BLaER1 treated with 17β-estradiol and CSF1 and Interleukin-3, amounts not matched to agents 10 nM and 100 nM (cell line): ENCODE results near the gene CIAO2B.
A peak's percentile ranks its signal among the peaks of the same experiment; 100 is the strongest.

Experiments used
- H3K27ac ChIP-seq, 11 experiments: shearing (Covaris generic); formaldehyde crosslinking; 2 replicates each; pipeline ENCODE4 v1.8.1; 2022
- H3K27me3 ChIP-seq, 11 experiments: shearing (Covaris generic); formaldehyde crosslinking; 2 replicates each; pipeline ENCODE4 v1.8.1; 2022
- H3K36me3 ChIP-seq, 11 experiments: shearing (Covaris generic); formaldehyde crosslinking; 2 replicates each; pipeline ENCODE4 v1.8.1; 2022
- H3K4me1 ChIP-seq, 10 experiments: shearing (Covaris generic); formaldehyde crosslinking; 2 replicates each; pipeline ENCODE4 v1.8.1; 2022
- H3K4me2 ChIP-seq, 11 experiments: shearing (Covaris generic); formaldehyde crosslinking; 2 replicates each; pipeline ENCODE4 v1.8.1; 2022
- H3K4me3 ChIP-seq, 10 experiments: shearing (Covaris generic); formaldehyde crosslinking; 2 replicates each; pipeline ENCODE4 v1.8.1; 2022
- H3K9ac ChIP-seq, 11 experiments: shearing (Covaris generic); formaldehyde crosslinking; 2 replicates each; pipeline ENCODE4 v1.8.1; 2022
- H3K9me3 ChIP-seq, 11 experiments: shearing (Covaris generic); formaldehyde crosslinking; replicated peaks in 1 of 11; 2 replicates each; pipeline ENCODE4 v1.8.1; 2022
- H4K20me1 ChIP-seq, 11 experiments: shearing (Covaris generic); formaldehyde crosslinking; 2 replicates each; pipeline ENCODE4 v1.8.1; 2022
- Cebpa-rat ChIP-seq, 11 experiments: shearing (Covaris generic); IDR thresholded peaks; 2 replicates each; pipeline ENCODE4 v1.8.1; 2022

Gene CIAO2B

DNA sequence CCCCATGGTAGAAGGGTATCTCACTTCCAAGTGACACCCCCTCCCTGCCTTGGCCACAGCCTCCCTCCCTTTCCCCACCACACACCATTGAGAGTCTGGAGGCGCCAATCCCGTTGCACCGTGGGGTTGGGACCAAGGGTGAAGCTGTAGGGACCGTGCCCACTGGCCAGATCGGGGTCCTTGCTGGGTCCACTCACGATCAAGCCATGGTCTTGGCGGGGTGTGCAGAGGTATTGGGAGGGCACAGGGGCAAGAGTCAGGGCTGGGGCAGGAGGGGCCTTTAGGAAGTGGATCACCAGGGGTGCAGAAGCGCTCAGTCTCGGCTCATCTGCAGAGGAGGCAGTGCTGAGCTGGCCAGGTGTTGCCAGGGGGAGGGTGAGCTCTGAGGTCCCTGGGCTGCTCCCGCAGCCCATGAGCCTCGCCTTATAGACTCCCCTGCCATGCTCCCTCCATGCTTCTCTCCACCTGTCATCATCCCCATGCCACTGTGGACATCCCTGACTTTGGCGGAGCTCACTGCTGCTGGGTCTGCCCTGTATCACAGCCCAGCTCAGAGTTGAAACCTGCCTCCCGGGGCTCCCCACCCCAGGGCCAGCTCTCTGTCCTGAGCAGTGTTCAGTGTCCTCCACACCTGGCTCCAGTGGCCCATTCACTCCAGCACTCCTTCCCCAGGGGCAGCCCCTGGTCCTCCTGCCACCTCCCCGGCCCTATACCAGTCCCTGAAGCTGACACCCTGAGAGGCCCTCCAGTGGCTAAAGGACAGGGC is 23.8 kb downstream of the CIAO2B start:
- no peaks in the 10 kb centered on the region for H3K36me3 ChIP-seq
- H4K20me1 ChIP-seq: peaks cover 0 to 13% (median 0%) of the 10 kb centered on the region in 11 experiments; a peak in 3 of 22 replicates
- no peaks in the 10 kb centered on the region for H3K27me3 ChIP-seq
- no peak overlapping the region for H3K9ac ChIP-seq
- no peak overlapping the region; a peak in 1 of 22 replicates for H3K4me2 ChIP-seq
- no peak for TF ChIP-seq Cebpa-rat (IDR thresholded peaks at IDR 0.05)
- H3K4me1 ChIP-seq: peaks cover 0 to 33% (median 9%) of the 10 kb centered on the region in 10 experiments; a peak in 13 of 20 replicates
- no peaks in the 10 kb centered on the region for H3K9me3 ChIP-seq
- no peak overlapping the region for H3K27ac ChIP-seq
- no peak overlapping the region for H3K4me3 ChIP-seq

DNA sequence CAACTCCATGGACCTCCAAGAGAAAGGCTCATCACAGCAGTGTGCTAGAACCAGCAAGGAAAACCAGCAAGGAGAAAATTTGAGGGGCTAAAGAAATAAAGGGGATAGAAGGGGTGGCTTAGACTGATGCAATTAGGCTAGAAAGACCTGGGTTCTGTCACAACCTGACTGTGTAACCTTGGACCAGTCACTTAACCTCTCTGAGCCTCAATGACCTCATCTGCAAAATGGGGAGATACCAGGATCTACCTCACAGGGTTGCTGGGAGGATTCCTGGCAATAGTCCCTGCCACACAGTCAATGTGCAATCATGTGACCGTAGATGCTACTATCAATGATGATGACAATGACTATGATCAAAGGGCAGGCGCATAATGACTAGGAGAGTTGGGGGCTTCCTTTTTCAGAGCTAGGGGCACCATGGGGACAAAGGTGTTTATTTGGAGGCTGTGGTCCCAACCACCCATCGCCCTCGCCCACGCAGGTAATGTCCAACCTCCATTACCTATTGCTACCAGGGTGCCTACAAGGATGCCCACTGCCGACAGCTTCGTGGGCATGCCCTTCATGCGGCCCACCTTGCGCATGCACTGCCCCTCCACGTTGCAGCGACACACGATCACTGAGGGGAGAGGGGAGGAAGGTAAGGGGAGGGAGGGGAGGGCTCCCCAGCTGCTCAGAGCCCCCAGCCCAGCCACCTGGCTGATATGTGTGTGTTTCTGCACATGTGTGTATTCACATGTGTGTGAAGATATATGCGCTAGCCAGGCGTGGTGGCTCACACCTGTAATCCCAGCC is 25.2 kb downstream of the CIAO2B start:
- no peaks in the 10 kb centered on the region for H3K9me3 ChIP-seq
- no peak overlapping the region for H3K4me3 ChIP-seq
- H3K4me1 ChIP-seq: peaks cover 5 to 46% (median 22%) of the 10 kb centered on the region in 10 experiments
- TF ChIP-seq Cebpa-rat (IDR thresholded peaks at IDR 0.05): no peak
- H4K20me1 ChIP-seq: peaks cover 0 to 13% (median 0%) of the 10 kb centered on the region in 11 experiments; a peak in 3 of 22 replicates
- peak overlapping the region in 3 of 11 experiments; percentile 2 to 27 (median 16); a peak in 3 of 22 replicates for H3K4me2 ChIP-seq
- no peaks in the 10 kb centered on the region for H3K27me3 ChIP-seq
- no peak overlapping the region for H3K27ac ChIP-seq
- no peaks in the 10 kb centered on the region for H3K36me3 ChIP-seq
- H3K9ac ChIP-seq: no peak overlapping the region

DNA sequence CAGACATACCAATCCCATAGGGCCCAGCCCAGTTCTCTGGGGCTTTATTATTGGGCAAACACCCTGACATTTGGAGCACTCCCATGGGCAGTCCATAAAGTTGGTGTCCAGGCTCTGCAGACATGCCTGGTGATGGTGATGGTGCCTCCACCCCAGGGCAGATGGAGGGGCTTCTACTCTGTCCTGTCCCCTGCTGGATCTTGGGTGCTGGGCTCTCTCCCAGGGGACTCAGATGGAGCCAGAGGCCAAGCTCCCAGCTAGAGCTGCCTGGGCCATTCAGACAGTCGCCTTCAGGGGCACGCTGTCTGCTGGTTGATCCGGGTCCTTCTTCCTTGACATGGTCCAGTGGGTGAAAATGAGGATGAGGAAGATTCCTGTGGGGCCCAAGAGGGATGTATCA is 26.1 kb downstream of the CIAO2B start:
- no peak for TF ChIP-seq Cebpa-rat (IDR thresholded peaks at IDR 0.05)
- H3K27ac ChIP-seq: no peak overlapping the region
- H3K9me3 ChIP-seq: no peaks in the 10 kb centered on the region
- no peak overlapping the region for H3K9ac ChIP-seq
- H3K36me3 ChIP-seq: no peaks in the 10 kb centered on the region
- H3K4me3 ChIP-seq: no peak overlapping the region
- H4K20me1 ChIP-seq: peaks cover 0 to 13% (median 0%) of the 10 kb centered on the region in 11 experiments; a peak in 3 of 22 replicates
- H3K4me1 ChIP-seq: peaks cover 14 to 54% (median 31%) of the 10 kb centered on the region in 10 experiments
- no peaks in the 10 kb centered on the region for H3K27me3 ChIP-seq
- peak overlapping the region in 6 of 11 experiments; percentile 2 to 30 (median 21); a peak in 6 of 22 replicates for H3K4me2 ChIP-seq

DNA sequence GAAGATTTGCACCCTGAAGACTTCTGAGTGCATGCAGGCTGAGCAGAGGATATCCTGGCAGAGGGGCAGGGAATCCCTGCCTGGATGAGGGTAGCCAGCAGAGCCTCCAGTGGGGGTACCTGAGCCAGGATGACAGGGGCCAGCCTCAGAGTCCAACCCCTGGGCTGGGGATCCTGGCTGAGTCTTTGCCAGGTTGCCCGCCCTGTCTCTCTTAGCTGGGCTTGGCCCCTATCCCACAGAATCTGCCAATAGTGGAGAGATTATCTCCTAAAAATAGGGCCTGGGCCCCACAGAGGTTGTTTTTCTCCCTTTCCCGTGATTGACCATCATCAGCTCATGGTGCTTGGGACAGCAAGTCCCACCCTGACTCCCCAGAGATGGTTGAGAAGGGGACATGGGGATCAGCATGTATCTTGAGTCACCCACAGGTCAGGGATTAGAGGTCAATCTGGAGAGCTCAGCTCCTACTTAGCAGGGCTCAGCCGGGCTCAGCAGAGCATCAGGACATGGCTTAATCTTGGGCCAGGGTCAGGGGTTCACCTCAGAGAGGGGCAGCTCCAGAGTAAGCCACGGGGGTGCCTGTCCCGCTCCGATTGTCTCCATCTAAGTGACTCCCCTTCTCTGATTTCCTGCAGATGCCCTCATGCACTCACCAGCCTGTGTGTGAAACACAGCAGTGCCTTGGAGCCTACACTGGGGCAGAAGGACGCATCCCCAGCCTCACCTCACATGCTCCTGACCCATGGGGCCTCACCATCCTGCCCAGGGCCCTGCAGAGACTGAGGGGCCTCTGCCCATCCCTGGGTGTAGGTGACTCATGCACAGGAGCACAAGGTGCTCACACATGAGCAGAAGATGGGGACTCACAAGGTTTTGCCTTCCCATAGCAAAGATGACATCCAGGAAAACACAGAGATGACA is 27.0 kb downstream of the CIAO2B start:
- H3K4me3 ChIP-seq: no peak overlapping the region
- H3K36me3 ChIP-seq: no peaks in the 10 kb centered on the region
- no peak overlapping the region for H3K9ac ChIP-seq
- H3K9me3 ChIP-seq: no peaks in the 10 kb centered on the region
- H3K4me2 ChIP-seq: peak overlapping the region in 1 of 11 experiments; percentile 30; a peak in 1 of 22 replicates
- no peak for TF ChIP-seq Cebpa-rat (IDR thresholded peaks at IDR 0.05)
- peaks cover 18 to 63% (median 40%) of the 10 kb centered on the region in 10 experiments for H3K4me1 ChIP-seq
- H3K27ac ChIP-seq: no peak overlapping the region
- H3K27me3 ChIP-seq: no peaks in the 10 kb centered on the region
- H4K20me1 ChIP-seq: peaks cover 0 to 13% (median 0%) of the 10 kb centered on the region in 11 experiments; a peak in 3 of 22 replicates

DNA sequence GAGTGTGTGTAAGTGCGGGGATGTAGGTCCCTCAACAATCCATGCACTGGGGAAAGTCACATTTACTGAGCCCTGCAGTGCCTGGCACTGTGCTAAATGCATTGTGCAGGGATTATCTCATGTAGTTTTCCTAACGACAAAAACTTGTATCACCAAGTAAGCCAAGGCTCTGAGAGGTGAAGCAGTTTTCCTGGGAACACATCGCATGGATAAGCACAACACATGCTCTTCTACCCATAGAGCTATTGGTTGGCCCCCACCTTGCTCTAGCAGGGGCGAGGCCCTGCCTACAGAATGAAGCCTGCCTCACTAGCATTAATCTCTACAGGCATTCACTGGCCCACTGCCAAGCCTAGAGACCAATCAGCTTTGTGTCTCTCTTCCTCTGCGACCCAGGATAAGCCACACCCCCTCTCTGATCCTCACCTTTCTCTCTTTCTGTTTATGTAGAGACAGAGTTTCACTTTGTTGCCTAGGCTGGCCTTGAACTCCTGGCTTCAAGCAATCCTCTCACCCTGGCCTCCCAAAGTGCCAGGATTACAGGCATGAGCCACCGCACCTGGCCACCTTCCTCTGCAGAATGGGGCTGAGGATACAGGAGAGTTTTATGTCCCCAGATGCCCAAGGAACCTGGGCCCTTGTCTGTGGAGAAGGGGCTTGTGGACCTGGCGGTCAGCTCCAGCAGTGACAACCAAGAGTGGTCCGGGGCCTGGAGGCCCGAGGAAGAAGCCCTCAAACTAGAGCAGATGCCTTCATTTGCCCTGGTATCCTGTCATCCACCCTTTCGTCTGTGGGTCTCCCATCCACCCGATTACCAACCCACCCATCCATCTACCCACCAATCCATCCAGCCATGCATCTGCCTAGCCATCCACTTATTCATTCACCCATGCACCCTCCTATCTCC is 28.3 kb downstream of the CIAO2B start:
- no peak for TF ChIP-seq Cebpa-rat (IDR thresholded peaks at IDR 0.05)
- H4K20me1 ChIP-seq: peaks cover 0 to 3% (median 0%) of the 10 kb centered on the region in 11 experiments; a peak in 3 of 22 replicates
- no peaks in the 10 kb centered on the region for H3K27me3 ChIP-seq
- H3K4me1 ChIP-seq: peaks cover 18 to 74% (median 50%) of the 10 kb centered on the region in 10 experiments
- H3K27ac ChIP-seq: no peak overlapping the region
- peak overlapping the region in 6 of 11 experiments; percentile 4 to 81 (median 36); a peak in 10 of 22 replicates for H3K4me2 ChIP-seq
- no peaks in the 10 kb centered on the region for H3K9me3 ChIP-seq
- no peaks in the 10 kb centered on the region for H3K36me3 ChIP-seq
- no peak overlapping the region for H3K4me3 ChIP-seq
- 0 out of 22 replicates have a peak overlapping the region, but pooled peaks of 1 of the 11 experiments have one; percentile 7 for H3K9ac ChIP-seq

DNA sequence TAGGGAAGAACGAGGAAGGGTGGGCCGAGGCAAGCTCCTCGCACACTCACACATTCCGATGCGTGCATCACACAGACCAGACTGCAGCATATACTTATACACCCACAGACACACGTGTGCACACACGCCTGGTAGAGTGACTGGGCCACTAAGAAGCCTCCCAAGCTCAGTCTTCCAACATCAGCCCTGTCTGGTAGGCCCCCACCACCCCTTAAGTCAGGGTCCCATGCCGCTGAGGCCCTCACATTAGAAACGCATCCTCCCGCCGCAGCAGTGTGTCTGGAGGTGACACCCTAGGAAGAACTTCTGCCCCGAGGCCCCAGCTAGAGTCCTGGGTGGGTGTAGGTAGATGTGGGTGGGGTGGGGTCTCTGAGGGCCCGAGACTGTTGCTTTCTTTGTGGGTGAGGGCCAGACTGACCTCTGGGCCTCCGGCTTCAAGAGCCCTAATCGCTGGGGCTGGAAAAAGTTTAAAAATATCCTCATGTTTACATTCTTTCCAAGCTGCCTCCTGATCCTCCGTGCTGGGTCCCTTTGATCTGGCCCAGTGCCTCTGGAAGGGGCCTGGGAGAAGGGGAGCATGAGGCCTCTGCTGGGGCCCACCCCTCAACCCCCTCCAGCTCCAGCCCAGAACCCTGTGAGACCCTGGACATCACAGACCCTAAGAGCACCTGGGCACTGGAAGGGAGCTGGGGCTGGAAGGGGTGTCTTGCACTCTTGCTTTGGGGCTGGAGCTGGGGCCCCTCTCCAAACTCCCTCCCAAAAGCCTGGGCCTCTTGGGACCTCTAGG is 29.2 kb downstream of the CIAO2B start:
- Histone ChIP-seq H3K27ac (peak overlapping the region in 1 of 11 experiments; percentile 52; a peak in 1 of 22 replicates), H4K20me1 (no peaks in the 10 kb centered on the region; a peak in 2 of 22 replicates), H3K27me3 (no peaks in the 10 kb centered on the region), H3K9ac (peak overlapping the region in 2 of 11 experiments; percentile 7 to 13; a peak in 1 of 22 replicates), H3K4me2 (peak overlapping the region in 7 of 11 experiments; percentile 63 to 90 (median 79); a peak in 13 of 22 replicates), H3K4me1 (peaks cover 22 to 75% (median 55%) of the 10 kb centered on the region in 10 experiments), H3K36me3 (no peaks in the 10 kb centered on the region), H3K9me3 (no peaks in the 10 kb centered on the region), H3K4me3 (no peak overlapping the region)
- no peak for TF ChIP-seq Cebpa-rat (IDR thresholded peaks at IDR 0.05)

DNA sequence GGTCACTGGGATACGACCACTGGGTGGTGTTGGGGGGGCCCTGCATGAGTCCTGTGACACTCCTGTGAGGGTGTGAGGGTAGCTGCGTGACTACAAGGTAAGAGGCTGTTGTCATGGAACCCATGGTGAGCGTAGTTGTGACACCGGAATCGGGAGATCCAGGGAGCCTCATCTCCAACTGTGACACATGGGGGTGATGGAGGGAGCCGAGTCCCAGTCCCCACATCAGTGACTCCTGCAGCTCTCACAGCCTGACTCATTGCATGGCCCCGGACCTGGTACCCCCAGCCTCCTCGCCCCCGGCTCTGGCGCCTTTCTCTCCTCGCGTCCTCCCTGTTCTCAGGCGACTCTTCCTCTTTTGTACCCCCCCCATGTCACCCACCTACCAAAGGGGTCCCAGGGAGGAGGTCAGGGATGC is 29.8 kb downstream of the CIAO2B start:
- no peaks in the 10 kb centered on the region for H3K27me3 ChIP-seq
- TF ChIP-seq Cebpa-rat (IDR thresholded peaks at IDR 0.05): no peak
- peak overlapping the region in 1 of 11 experiments; percentile 13; a peak in 1 of 22 replicates for H3K9ac ChIP-seq
- H3K27ac ChIP-seq: peak overlapping the region in 3 of 11 experiments; percentile 0 to 60 (median 52); a peak in 3 of 22 replicates
- H3K36me3 ChIP-seq: no peaks in the 10 kb centered on the region
- H3K4me1 ChIP-seq: peaks cover 28 to 80% (median 61%) of the 10 kb centered on the region in 10 experiments
- H3K4me2 ChIP-seq: peak overlapping the region in 10 of 11 experiments; percentile 45 to 90 (median 66); a peak in 16 of 22 replicates
- H3K9me3 ChIP-seq: no peaks in the 10 kb centered on the region
- no peak overlapping the region for H3K4me3 ChIP-seq
- no peaks in the 10 kb centered on the region; a peak in 2 of 22 replicates for H4K20me1 ChIP-seq
